IMR-90 (cell line): Measurements from ENCODE around the gene SCFD2. TPM values are rescaled to one million over a fixed set of nuclear protein-coding genes. Genes with fewer than 3 reads are reported as not detected.

Source experiments
- ATAC-seq: fragments of 200-7000 bp; cut with Tn5 transposase; 2 replicates; pipeline ENCODE4 v1.9.1; 2020; ENCODE audit warnings: low read depth, mild to moderate bottlenecking, moderate library complexity
- BruUV-seq: library from RNA; stranded (reverse); fragments of 400-500 nt; replicated peaks from 2 replicates; lab custom pipeline; 2021; lab: Mats Ljungman, UMichigan
- CTCF ChIA-PET: fragments of 300-600 bp; formaldehyde crosslinking; extraction: SDS; loops from one replicate; lab custom pipeline; 2021; ENCODE audit warnings: antibody characterized with exemption; lab: Yijun Ruan, JAX
- POLR2A ChIA-PET: fragments of 300-600 bp; sonication (Branson Sonifier 250); formaldehyde crosslinking; loops from one replicate; lab custom pipeline; 2022; ENCODE audit warnings: antibody characterized with exemption; ENCODE audit not compliant: unreplicated experiment; lab: Charles Lee
- DNase-seq: peaks from one replicate; pipeline ENCODE4 v3.0.0; 2013
- H2AFZ ChIP-seq: replicated peaks from 2 replicates; pipeline ENCODE3; 2013; ENCODE audit warnings: low read length, mild to moderate bottlenecking; ENCODE audit not compliant: poor library complexity
- H2AK5ac ChIP-seq: 2 replicates; pipeline ENCODE4 v1.6.1; 2013; ENCODE audit warnings: low read depth, low read length, inconsistent platforms
- H2AK9ac ChIP-seq: replicated peaks from 2 replicates; pipeline ENCODE3; 2013; ENCODE audit warnings: mild to moderate bottlenecking, low read depth, low read length, moderate library complexity; ENCODE audit not compliant: poor library complexity
- H2BK120ac ChIP-seq: 2 replicates; pipeline ENCODE4 v1.6.1; 2013; ENCODE audit warnings: low read depth, low read length, inconsistent platforms
- H2BK15ac ChIP-seq: 3 replicates; pipeline ENCODE4 v1.6.1; 2013; ENCODE audit warnings: low read depth, low read length, inconsistent platforms
- H2BK20ac ChIP-seq: 2 replicates; pipeline ENCODE4 v1.6.1; 2013; ENCODE audit warnings: low read depth, mild to moderate bottlenecking, inconsistent platforms, low read length, moderate library complexity
- H2BK5ac ChIP-seq: 2 replicates; pipeline ENCODE4 v1.6.1; 2013; ENCODE audit warnings: mild to moderate bottlenecking, low read depth, low read length, inconsistent platforms; ENCODE audit not compliant: poor library complexity, severe bottlenecking
- H3K14ac ChIP-seq: replicated peaks from 2 replicates; pipeline ENCODE4 v1.6.1; 2013; ENCODE audit warnings: low read depth, low read length, inconsistent platforms
- H3K18ac ChIP-seq: 2 replicates; pipeline ENCODE4 v1.6.1; 2013; ENCODE audit warnings: low read depth, low read length, control low read depth
- H3K23ac ChIP-seq: 2 replicates; pipeline ENCODE4 v1.6.1; 2013; ENCODE audit warnings: low read depth, low read length, inconsistent platforms
- H3K27ac ChIP-seq: 2 replicates; pipeline ENCODE4 v1.5.1; 2013; ENCODE audit warnings: mild to moderate bottlenecking, control low read depth, low read length; ENCODE audit not compliant: insufficient read depth
- H3K27me3 ChIP-seq: 2 replicates; pipeline ENCODE4 v1.6.1; 2013; ENCODE audit warnings: low read length; ENCODE audit not compliant: control insufficient read depth, insufficient read depth
- H3K36me3 ChIP-seq: 2 replicates; pipeline ENCODE4 v1.6.1; 2013; ENCODE audit warnings: low read length, mixed read lengths; ENCODE audit not compliant: control insufficient read depth, insufficient read depth
- H3K4ac ChIP-seq: 2 replicates; pipeline ENCODE4 v1.6.1; 2013; ENCODE audit warnings: low read depth, low read length, inconsistent platforms
- H3K4me1 ChIP-seq: 2 replicates; pipeline ENCODE4 v1.6.1; 2013; ENCODE audit warnings: low read length, mixed read lengths; ENCODE audit not compliant: control insufficient read depth, insufficient read depth
- H3K4me2 ChIP-seq: 2 replicates; pipeline ENCODE4 v1.6.1; 2013; ENCODE audit warnings: low read depth, mild to moderate bottlenecking, control low read depth, low read length, moderate library complexity
- H3K4me3 ChIP-seq: 2 replicates; pipeline ENCODE4 v1.5.1; 2013; ENCODE audit warnings: low read depth, mild to moderate bottlenecking, control low read depth, low read length, moderate library complexity; ENCODE audit not compliant: insufficient read depth
- H3K56ac ChIP-seq: 2 replicates; pipeline ENCODE4 v1.6.1; 2013; ENCODE audit warnings: low read length, inconsistent platforms; ENCODE audit not compliant: insufficient read depth; ENCODE audit errors: extremely low read depth
- H3K79me1 ChIP-seq, 2 experiments: 2 replicates each; pipeline ENCODE4 v1.6.1; 2013; ENCODE audit warnings: low read length in 2 of 2, inconsistent platforms in 1 of 2, low read depth in 1 of 2
- H3K9ac ChIP-seq: 2 replicates; pipeline ENCODE4 v1.6.1; 2013; ENCODE audit warnings: low read depth, low read length, control low read depth
- H3K9me1 ChIP-seq: 2 replicates; pipeline ENCODE4 v1.6.1; 2013; ENCODE audit warnings: low read length, inconsistent platforms; ENCODE audit not compliant: insufficient read depth
- H3K9me3 ChIP-seq: 2 replicates; pipeline ENCODE4 v1.6.1; 2013; ENCODE audit warnings: low read length; ENCODE audit not compliant: control insufficient read depth, insufficient read depth
- H4K20me1 ChIP-seq: 2 replicates; pipeline ENCODE4 v1.6.1; 2013; ENCODE audit warnings: low read length, inconsistent platforms; ENCODE audit not compliant: insufficient read depth
- H4K5ac ChIP-seq: 2 replicates; pipeline ENCODE4 v1.6.1; 2013; ENCODE audit warnings: mild to moderate bottlenecking, low read depth, low read length, control low read depth
- H4K8ac ChIP-seq, 2 experiments: 2 replicates each; pipeline ENCODE4 v1.6.1; 2013; ENCODE audit warnings: low read depth in 2 of 2, low read length in 2 of 2, control low read depth in 1 of 2, inconsistent platforms in 1 of 2
- H4K91ac ChIP-seq: 2 replicates; pipeline ENCODE4 v1.6.1; 2013; ENCODE audit warnings: low read depth, low read length, inconsistent platforms; ENCODE audit not compliant: insufficient read depth
- CTCF ChIP-seq: conservative IDR thresholded peaks from 2 replicates; pipeline ENCODE4 v1.5.1; 2012; ENCODE audit warnings: mild to moderate bottlenecking, low read depth, low read length, improper control_type of control experiment
- MAZ ChIP-seq: IDR thresholded peaks from 2 replicates; pipeline ENCODE4 v1.6.1; 2012; ENCODE audit warnings: low read depth, mild to moderate bottlenecking, low read length, improper control_type of control experiment, moderate library complexity, borderline replicate concordance
- RAD21 ChIP-seq: IDR thresholded peaks from 2 replicates; pipeline ENCODE4 v1.6.1; 2012; ENCODE audit warnings: low read length, improper control_type of control experiment
- RFX5 ChIP-seq: IDR thresholded peaks from 2 replicates; pipeline ENCODE4 v1.8.0; 2012; ENCODE audit warnings: low read depth, mild to moderate bottlenecking, low read length, moderate library complexity
- WGBS, 2 experiments: methylation state at CpG; one replicate each; pipeline versions ENCODE4 v1.1.5 to v1.1.7; 2013; ENCODE audit warnings: missing lambda C conversion rate in 2 of 2; ENCODE audit not compliant: insufficient read length in 1 of 2; ENCODE audit errors: extremely low coverage in 2 of 2; 5-methylcytosine and 5-hydroxymethylcytosine counted together
- dilution Hi-C: fragments of 300-500 bp; cut with HindIII; formaldehyde crosslinking; loops from one replicate; pipeline ENCODE4 v1.14.3; 2018; ENCODE audit warnings: low sequenced_read_pairs; ENCODE audit not compliant: unreplicated experiment
- in situ Hi-C: fragments of 300-500 bp; cut with MboI; formaldehyde crosslinking; loops from 3 replicates; pipeline ENCODE4 v1.14.3; 2019; ENCODE audit warnings: low sequenced_read_pairs, inconsistent platforms, mixed read lengths
- intact Hi-C: fragments of 100-400 bp; cut with micrococcal nuclease; formaldehyde crosslinking; loops from 2 replicates; pipeline ENCODE4 v1.10.0; 2022
- polyA plus RNA-seq, 3 experiments: library from polyadenylated mRNA; depleted of rRNA; stranded (reverse); fragments of >200 nt; gene quantifications; 2 replicates each; pipeline ENCODE4 v1.2.3, GENCODE V29; 2012; ENCODE audit warnings: low replicate concordance in 1 of 3
- total RNA-seq: library from RNA; depleted of rRNA; stranded (reverse); fragments of >200 nt; gene quantifications from 2 replicates; pipeline ENCODE4 v1.2.3, GENCODE V29; 2012

SCFD2 gene
- total and polyA plus RNA-seq, 2 of the 4 experiments (the other 2 are of a cell fraction): 18.9 to 62.4 TPM

- CTCF ChIA-PET: interaction anchor here (0.6 to 1.2 kb wide), 4 partner anchors 10 to 332 kb away, joined by 3 to 5 read pairs (median 3); no protein-coding TSS in a partner anchor
- dilution Hi-C loops (no loop called here), intact Hi-C loops (no loop called here), in situ Hi-C loops (no loop called here)
- Histone ChIP-seq H3K4me1 (peaks cover 6% of the 10 kb centered on the region), H3K4me3 (no peak overlapping the region), H3K4ac (peak overlapping the region; percentile 61), H3K4me2 (peak overlapping the region; percentile 34), H2BK15ac (no peak overlapping the region; the same call in 2 of the 3 replicates), H2BK5ac (peak overlapping the region; percentile 31), H4K20me1 (peaks cover 5% of the 10 kb centered on the region; the same call in 1 of the 2 replicates), H3K36me3 (no peaks in the 10 kb centered on the region), H3K9me3 (no peaks in the 10 kb centered on the region), H2BK20ac (peak overlapping the region; percentile 43; the same call in 1 of the 2 replicates), H4K8ac (peak overlapping the region in 1 of 2 experiments; percentile 11; a peak in 1 of 4 replicates), H3K9me1 (peaks cover 8% of the 10 kb centered on the region), H2AK9ac (peak overlapping the region; percentile 70), H3K23ac (peak overlapping the region; percentile 71), H4K5ac (no peak overlapping the region), H3K18ac (peak overlapping the region; percentile 18; the same call in 1 of the 2 replicates), H3K27ac (peak overlapping the region; percentile 0; the same call in 1 of the 2 replicates), H2BK120ac (peak overlapping the region; percentile 82), H3K56ac (0 out of 2 replicates have a peak overlapping the region, but pooled peaks have one; percentile 20), H2AFZ (no peak overlapping the region), H3K14ac (peak overlapping the region; percentile 82), H2AK5ac (0 out of 2 replicates have a peak overlapping the region, but pooled peaks have one; percentile 58), H3K79me1 (peaks cover 0 to 13% of the 10 kb centered on the region in 2 experiments; a peak in 3 of 4 replicates), H4K91ac (no peak overlapping the region), H3K9ac (no peak overlapping the region; the same call in 1 of the 2 replicates), H3K27me3 (no peaks in the 10 kb centered on the region)
- peak; percentile 88 for ATAC-seq
- TF ChIP-seq RFX5 (no peak), RAD21 (0 out of 2 replicates have a peak, but pooled peaks have one; percentile 7), CTCF (no peak), MAZ (no peak)
- no TSS peak for BruUV-seq
- POLR2A ChIA-PET: no interaction called here
- peak; percentile 61 for DNase-seq
- 0% methylated on average over 1 of the region's 5 CpGs; no CpG with 5 or more reads in 1 of the 2 experiments for WGBS, 2 experiments
These were observed 18.7 kb downstream of the SCFD2 start for GRCh38 chr4:53346920-53347852.
